Esophagus (tissue), 2 donors: ENCODE data around the gene SLC45A2. TPM values are rescaled to one million over a fixed set of nuclear protein-coding genes. Genes with fewer than 3 reads are reported as not detected.
"Not testable (repeated sequence)": the region's sequence is repeated elsewhere in the genome, so short reads cannot be mapped to it uniquely, and the experiment has no call there.

Source experiments
- H3K27ac ChIP-seq, 2 donors: one replicate each; pipeline ENCODE4 v1.5.1; 2013; ENCODE audit warnings: low read depth in 2 of 2, mild to moderate bottlenecking in 2 of 2, inconsistent platforms in 1 of 2, low read length in 1 of 2, moderate library complexity in 1 of 2
- H3K27me3 ChIP-seq, 2 donors: one replicate each; pipeline ENCODE4 v1.6.1; 2013; ENCODE audit warnings: low read length in 2 of 2, control low read depth in 1 of 2, mild to moderate bottlenecking in 1 of 2; ENCODE audit not compliant: insufficient read depth in 2 of 2, control insufficient read depth in 1 of 2
- H3K36me3 ChIP-seq, 2 donors: one replicate each; pipeline ENCODE4 v1.6.1; 2013; ENCODE audit warnings: low read length in 1 of 2; ENCODE audit not compliant: control insufficient read depth in 2 of 2, insufficient read depth in 2 of 2
- H3K4me1 ChIP-seq, 2 donors: one replicate each; pipeline ENCODE4 v1.6.1; 2013; ENCODE audit warnings: low read length in 1 of 2; ENCODE audit not compliant: control insufficient read depth in 2 of 2, insufficient read depth in 2 of 2
- H3K4me3 ChIP-seq, 2 donors: one replicate each; pipeline ENCODE4 v1.5.1; 2013; ENCODE audit warnings: low read length in 2 of 2, mild to moderate bottlenecking in 2 of 2, low read depth in 1 of 2, moderate library complexity in 1 of 2
- H3K9me3 ChIP-seq, 2 donors: one replicate each; pipeline ENCODE4 v1.6.1; 2013; ENCODE audit warnings: mild to moderate bottlenecking in 2 of 2, low read depth in 1 of 2, low read length in 1 of 2, moderate library complexity in 1 of 2; ENCODE audit not compliant: control insufficient read depth in 2 of 2, insufficient read depth in 1 of 2
- WGBS, 2 donors: extraction: QIAGEN DNeasy Blood & Tissue Kit; methylation state at CpG; one replicate each; pipeline ENCODE4 v1.1.7; 2013; 5-methylcytosine and 5-hydroxymethylcytosine counted together
- polyA plus RNA-seq, 2 donors: library from polyadenylated mRNA; stranded (reverse); fragments of 200-250 nt; gene quantifications; one replicate each; pipeline ENCODE4 v1.2.3, GENCODE V29; 2013
- donor health status: healthy with polysubstance abuse.
- donor health status: Bipolar disorder and iron deficiency.

Gene SLC45A2
- polyA plus RNA-seq, 2 donors = not detected

- 3% methylated on average over 30 of the region's 30 CpGs for WGBS, 2 donors
- Histone ChIP-seq H3K4me3 (peak overlapping the region in 1 of 2 donors; percentile 20), H3K27me3 (peaks cover 8 to 9% of the 10 kb centered on the region in 2 donors)
These were observed 48.5 kb downstream of the SLC45A2 start for GRCh38 chr5:33936004-33936380.

GRCh38 chr5:33934176-33934575 is 50.3 kb downstream of the SLC45A2 start:
- Histone ChIP-seq H3K9me3 (peaks cover 0 to 2% of the 10 kb centered on the region in 2 donors), H3K27me3 (peaks cover 8 to 9% of the 10 kb centered on the region in 2 donors), H3K36me3 (no peaks in the 10 kb centered on the region), H3K4me3 (no peak overlapping the region), H3K4me1 (peaks cover 0 to 15% of the 10 kb centered on the region in 2 donors), H3K27ac (no peak overlapping the region)
- 71 to 77% methylated on average over 1 of the region's 1 CpG for WGBS, 2 donors

More at GRCh38 chr5:33936004-33936380, 48.5 kb downstream of the SLC45A2 start:
- Histone ChIP-seq H3K4me1 (peaks cover 0 to 15% of the 10 kb centered on the region in 2 donors), H3K36me3 (no peaks in the 10 kb centered on the region), H3K27ac (no peak overlapping the region), H3K9me3 (peaks cover 0 to 2% of the 10 kb centered on the region in 2 donors)

GRCh38 chr5:33933723-33934169 is 50.7 kb downstream of the SLC45A2 start:
- H3K27ac ChIP-seq = no peak overlapping the region
- no peak overlapping the region for H3K4me3 ChIP-seq
- H3K4me1 ChIP-seq = peaks cover 0 to 15% of the 10 kb centered on the region in 2 donors
- H3K9me3 ChIP-seq = peaks cover 0 to 2% of the 10 kb centered on the region in 2 donors
- 83 to 87% methylated on average over 3 of the region's 3 CpGs for whole genome bisulfite sequencing, 2 donors
- no peaks in the 10 kb centered on the region for H3K36me3 ChIP-seq
- peaks cover 8 to 9% of the 10 kb centered on the region in 2 donors for H3K27me3 ChIP-seq

GRCh38 chr5:33931136-33931535 is 53.4 kb downstream of the SLC45A2 start:
- H3K36me3 ChIP-seq = no peaks in the 10 kb centered on the region
- H3K27ac ChIP-seq = no peak overlapping the region
- H3K27me3 ChIP-seq = peaks cover 0 to 3% of the 10 kb centered on the region in 2 donors
- H3K4me3 ChIP-seq = no peak overlapping the region
- H3K4me1 ChIP-seq = peaks cover 0 to 3% of the 10 kb centered on the region in 2 donors
- WGBS, 2 donors = 80 to 81% methylated on average over 5 of the region's 5 CpGs
- H3K9me3 ChIP-seq = no peaks in the 10 kb centered on the region

GRCh38 chr5:33929925-33930690 is 54.4 kb downstream of the SLC45A2 start:
- no peak overlapping the region for H3K4me3 ChIP-seq
- no peaks in the 10 kb centered on the region for H3K36me3 ChIP-seq
- H3K4me1 ChIP-seq = no peaks in the 10 kb centered on the region
- 80 to 88% methylated on average over 6 of the region's 6 CpGs for WGBS, 2 donors
- H3K27ac ChIP-seq = no peak overlapping the region
- H3K27me3 ChIP-seq = no peaks in the 10 kb centered on the region
- no peaks in the 10 kb centered on the region for H3K9me3 ChIP-seq

- H3K27me3 ChIP-seq = no peaks in the 10 kb centered on the region
- H3K9me3 ChIP-seq = no peaks in the 10 kb centered on the region
- no peak overlapping the region for H3K27ac ChIP-seq
- H3K4me1 ChIP-seq = no peaks in the 10 kb centered on the region
- no peak overlapping the region for H3K4me3 ChIP-seq
- WGBS, 2 donors = 66 to 70% methylated on average over 2 of the region's 2 CpGs
- H3K36me3 ChIP-seq = no peaks in the 10 kb centered on the region
These were observed 56.2 kb downstream of the SLC45A2 start for GRCh38 chr5:33928283-33928682.

- H3K9me3 ChIP-seq = no peaks in the 10 kb centered on the region
- H3K4me3 ChIP-seq = no peak overlapping the region
- H3K36me3 ChIP-seq = no peaks in the 10 kb centered on the region
- no peaks in the 10 kb centered on the region for H3K27me3 ChIP-seq
- H3K4me1 ChIP-seq = no peaks in the 10 kb centered on the region
- WGBS, 2 donors = 45 to 53% methylated on average over 4 of the region's 4 CpGs
- H3K27ac ChIP-seq = no peak overlapping the region
These were observed 56.8 kb downstream of the SLC45A2 start for GRCh38 chr5:33927685-33928084.

- Histone ChIP-seq H3K9me3 (no peaks in the 10 kb centered on the region), H3K4me1 (no peaks in the 10 kb centered on the region), H3K27ac (no peak overlapping the region), H3K36me3 (no peaks in the 10 kb centered on the region), H3K27me3 (no peaks in the 10 kb centered on the region), H3K4me3 (no peak overlapping the region)
These were observed 59.2 kb downstream of the SLC45A2 start for GRCh38 chr5:33925278-33925677.

GRCh38 chr5:33921002-33921401 is 63.5 kb downstream of the SLC45A2 start:
- Histone ChIP-seq H3K27me3 (no peaks in the 10 kb centered on the region), H3K27ac (no peak overlapping the region), H3K9me3 (no peaks in the 10 kb centered on the region), H3K36me3 (no peaks in the 10 kb centered on the region), H3K4me1 (no peaks in the 10 kb centered on the region), H3K4me3 (no peak overlapping the region)
- WGBS, 2 donors = 67 to 90% methylated on average over 1 of the region's 1 CpG

GRCh38 chr5:33914844-33915243 is 69.6 kb downstream of the SLC45A2 start:
- not testable (repeated sequence) for H3K4me1 ChIP-seq, H3K27ac ChIP-seq, H3K4me3 ChIP-seq, H3K36me3 ChIP-seq, H3K27me3 ChIP-seq, H3K9me3 ChIP-seq
- WGBS, 2 donors = 89 to 93% methylated on average over 3 of the region's 3 CpGs
